Activated T-cell treated with anti-CD3 and anti-CD28 coated beads, Interleukin-2, amount 50 U/mL, for 1 hour (primary cell): Measurements from ENCODE around the gene SH3GL2.

Source experiments
- DNase-seq: peaks from one replicate; pipeline ENCODE4 v3.0.0-alpha.2; 2020

SH3GL2 gene

DNA sequence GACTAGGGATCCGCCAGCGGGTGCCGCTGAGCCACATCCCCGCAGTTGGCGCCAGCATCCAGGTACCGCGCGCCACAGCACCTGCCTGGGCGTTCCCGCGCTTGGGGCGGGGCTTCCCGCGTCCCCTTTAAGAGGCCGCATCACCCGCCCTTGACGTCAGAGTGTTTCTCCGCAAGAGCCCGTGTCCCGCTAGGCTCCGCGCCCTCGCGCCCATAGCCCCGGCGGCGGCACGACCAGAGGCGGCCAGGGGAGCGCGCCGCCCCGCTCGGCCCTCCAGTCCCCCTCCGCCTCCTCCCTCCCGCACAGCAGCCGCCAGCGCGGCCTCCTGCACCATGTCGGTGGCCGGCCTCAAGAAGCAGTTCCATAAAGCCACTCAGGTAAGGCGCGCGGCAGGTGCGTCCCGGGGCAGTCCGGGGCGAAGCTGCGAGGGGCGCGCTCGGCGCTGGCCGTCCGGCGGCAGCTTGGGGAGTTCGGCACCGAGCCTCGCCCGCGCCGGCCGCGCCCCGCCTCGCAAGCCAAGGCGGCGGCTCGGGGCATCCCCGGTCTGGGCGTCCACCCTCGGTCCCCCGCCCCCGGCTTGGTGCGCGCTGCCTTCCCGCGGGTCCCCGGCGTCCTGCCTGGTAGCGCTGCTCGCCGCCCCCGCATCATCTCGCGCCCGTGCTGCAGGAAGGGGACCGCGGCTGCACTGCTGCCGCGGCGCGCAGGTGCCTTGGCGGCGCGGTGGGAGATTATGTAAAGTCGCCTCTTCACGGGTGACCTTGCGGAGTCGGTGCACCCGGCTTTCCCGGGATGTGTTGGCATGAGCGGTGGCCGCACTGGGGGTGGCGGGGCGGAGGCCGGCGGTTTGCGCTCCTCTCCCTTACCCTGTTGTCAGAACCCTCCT lies at the start of gene SH3GL2:
SH3GL2 (plus strand) TSS at position 156 of the 883 bp plus-strand sequence.
- DNase-seq: no peak

DNA sequence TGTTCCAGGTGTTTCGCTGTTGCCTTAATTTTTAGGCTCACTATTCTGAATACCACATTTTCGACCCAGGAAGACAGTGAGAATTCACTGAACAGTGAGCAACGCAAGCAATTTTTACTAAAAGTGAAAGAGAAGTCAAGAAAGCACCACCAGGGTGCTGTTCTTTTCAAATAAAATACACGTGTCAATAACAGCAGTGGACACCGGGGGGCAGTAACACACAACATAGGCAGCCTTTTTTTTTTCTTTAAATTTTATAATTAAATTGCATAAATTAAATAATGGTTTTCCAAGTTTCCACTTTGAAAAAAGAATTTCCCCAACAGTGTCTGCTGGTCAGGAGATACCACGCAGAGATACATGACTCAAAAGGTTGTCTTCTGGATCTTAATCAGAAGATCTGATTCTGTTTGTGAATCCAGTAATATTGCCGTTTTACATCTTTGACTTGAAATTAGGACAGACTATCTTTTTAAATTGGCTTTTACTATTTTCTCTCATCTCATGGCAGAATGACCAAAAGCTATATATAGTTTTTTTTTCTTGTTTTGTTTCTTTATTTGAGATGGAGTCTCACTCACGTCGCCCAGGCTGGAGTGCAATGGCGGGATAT lies 47.1 kb upstream of the SH3GL2 start:
- no peak for DNase-seq

DNA sequence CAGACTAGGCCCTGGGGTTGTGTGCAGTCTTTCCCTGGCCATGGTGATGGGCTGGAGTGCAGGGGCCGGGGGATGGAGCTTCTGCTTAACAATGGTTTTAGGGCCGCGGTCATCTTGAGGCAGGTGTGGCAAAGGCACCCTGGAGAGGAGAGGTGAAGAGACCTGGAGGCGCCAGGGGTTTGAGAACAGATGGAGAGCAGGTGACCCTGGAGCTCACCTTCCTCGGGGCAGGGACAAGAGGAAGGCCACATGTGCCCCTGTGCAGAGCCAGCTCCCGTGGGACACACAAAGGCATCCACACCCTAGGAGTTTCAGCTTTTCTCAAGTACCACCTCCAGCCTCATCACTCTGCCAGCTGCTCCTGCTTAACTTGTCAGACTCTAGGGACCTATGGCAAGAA lies 46.4 kb upstream of the SH3GL2 start:
- no peak for DNase-seq

DNA sequence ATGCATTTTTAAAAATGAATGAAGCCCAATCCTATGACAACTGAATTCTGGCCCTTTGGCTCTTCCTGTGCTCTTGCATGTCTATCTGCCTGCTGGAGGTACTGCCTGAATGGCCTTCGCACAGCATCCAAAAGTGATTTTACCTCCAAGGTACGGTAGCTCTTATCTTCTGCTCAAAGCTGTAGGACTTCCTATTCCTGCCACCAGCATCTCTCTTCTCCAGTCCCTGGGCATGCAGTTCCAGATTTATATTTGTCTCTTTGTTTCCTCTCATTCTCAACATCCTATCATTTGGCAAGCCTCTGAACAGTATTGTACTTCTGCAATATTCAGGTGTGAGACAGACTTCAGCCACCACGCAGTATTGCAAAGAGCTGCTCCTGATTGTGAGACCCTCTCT lies 43.7 kb upstream of the SH3GL2 start:
- DNase-seq: no peak

DNA sequence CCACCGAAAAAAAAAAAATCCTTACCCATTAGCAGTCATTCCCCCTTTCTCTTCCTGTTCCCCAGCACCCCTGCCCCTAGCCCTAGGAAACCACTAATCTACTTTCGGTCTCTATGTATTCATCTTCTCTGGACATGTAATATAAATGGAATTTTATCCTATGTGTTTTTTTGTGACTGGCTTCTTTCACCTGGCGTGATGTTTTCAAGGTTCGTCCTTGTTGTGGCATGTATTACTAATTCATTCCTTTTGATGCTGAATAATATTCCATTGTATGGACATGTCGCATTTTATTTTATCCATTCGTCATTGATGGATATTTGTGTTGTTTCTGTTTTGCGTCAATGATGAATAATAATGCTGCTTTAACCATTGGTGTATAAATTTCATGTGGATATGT lies 42.8 kb upstream of the SH3GL2 start:
- DNase-seq: no peak

DNA sequence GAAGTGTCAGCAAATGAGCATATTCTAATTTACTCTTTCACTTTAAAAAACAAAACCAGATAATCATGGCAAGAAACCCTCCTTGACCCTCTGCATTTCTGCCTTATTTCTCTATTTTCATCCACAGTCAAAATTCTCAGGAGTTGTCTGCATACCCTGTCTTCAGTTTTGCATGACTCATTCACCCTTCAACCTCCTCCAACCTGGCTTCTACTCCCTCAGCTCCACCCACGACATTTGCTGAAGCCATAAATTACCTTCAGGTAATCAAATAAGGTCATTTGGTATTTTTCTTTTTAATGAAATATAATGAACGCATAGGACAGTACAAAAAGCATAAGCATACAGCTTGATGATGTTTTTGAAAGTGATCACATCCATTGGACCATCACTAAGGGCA lies 27.8 kb upstream of the SH3GL2 start:
- DNase-seq: no peak

DNA sequence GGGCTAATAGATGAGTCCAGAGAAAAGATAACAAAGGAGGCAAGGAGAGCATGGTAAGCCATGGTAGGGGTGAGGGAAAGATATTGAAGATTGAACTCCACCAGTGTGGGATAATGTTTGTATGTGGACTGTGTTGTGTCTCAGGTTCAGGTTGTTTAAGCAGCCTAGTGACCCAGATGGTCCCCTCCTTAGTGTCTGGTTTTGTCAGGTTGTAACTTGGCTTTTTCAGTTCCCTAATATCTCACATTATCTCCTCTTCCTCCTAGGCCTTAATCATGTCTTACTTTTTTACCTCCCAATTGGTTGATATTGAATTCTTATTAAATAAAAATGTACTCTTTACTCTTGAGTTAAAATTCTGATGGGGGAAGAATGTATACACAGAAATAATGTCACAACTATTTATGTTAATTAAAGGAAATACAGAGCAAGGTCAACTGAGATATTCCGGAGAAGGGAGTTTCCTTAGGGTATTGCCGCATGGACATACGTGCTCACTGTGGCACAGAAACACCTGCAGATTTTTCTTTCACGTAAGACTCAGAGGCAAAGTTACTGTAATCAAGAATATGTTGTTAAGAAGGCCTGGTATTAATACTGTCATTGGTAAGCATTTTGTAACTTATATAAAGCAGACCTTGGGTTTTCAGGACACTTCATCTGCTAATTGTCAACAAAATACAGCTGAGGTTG lies 23.4 kb upstream of the SH3GL2 start:
- no peak for DNase-seq

DNA sequence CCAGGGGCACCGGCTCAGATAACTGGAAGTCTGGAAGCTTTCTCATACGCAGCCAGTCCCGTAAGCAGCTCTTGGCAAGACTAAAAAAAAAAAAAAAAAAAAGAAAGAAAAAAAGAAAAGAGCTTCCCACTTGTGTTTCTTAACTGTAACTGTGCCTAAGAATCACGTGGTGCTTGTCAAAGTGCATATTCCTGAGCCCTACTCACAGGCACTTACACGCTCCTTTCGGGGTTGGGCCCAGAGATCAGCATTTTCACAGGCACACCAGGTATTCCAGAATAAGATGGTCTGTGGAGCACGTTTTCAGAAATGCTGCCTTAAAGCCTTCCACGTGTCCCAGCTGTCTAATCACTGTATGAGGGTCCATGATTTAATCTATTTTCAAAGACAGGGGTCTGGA lies 22.6 kb upstream of the SH3GL2 start:
- no peak for DNase-seq

DNA sequence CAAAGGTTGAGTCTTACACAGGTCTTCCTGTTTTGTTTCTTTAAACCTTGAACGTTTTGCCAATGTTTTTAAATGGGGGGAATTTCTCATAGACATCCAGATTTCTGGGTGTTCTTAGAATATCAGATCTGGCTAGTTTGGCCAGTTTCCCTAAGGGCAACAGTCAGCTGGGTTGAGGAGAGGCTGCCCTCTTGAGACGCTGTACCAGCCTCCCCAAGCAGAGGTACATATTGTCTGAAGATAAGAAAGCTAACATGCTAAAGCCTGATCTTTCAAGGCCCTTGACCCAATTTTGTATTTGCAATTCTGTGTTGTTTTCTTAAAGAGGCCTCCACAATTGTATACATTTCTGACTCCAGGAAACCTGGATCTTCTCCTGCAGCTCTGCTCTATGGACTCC lies 21.9 kb upstream of the SH3GL2 start:
- no peak for DNase-seq

DNA sequence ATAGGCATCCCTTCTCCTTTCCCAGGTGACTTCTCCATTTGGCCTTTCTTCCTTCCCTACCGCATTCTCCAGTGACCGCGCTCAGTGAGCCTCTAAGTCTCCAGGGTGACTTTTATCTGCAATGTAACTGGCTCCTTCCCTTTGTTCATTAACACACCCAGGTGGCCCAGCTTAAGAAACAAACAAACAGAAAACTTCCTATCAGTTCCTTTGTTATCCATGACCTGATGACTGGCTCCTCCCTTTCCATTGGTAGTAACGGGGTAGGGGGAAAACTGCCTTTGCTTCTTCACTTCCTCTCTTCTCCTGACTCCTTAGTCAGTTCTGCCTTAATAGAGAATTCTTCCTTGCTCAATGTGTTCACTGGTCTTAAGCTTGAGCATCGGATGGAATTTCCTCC lies 7.0 kb upstream of the SH3GL2 start:
- DNase-seq: no peak

DNA sequence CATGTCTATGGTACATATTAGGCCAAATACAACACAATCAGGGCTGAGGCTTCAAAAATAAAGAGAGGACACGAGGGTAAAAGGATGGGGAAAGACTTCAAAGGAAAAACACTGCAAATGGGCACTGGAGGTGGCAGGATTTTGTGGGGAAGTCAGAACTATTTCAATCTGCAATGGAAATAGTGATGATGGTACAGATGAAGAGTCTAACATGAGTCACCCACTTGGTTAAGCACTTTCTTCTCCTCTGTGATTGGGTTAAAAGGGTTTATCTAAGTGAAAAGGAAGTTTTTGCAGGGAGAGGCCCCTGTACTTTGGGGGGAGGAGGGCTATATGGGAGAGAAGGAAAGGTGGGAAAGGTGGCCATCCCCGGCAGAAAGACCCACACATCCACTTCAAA lies 4.5 kb upstream of the SH3GL2 start:
- DNase-seq: no peak

DNA sequence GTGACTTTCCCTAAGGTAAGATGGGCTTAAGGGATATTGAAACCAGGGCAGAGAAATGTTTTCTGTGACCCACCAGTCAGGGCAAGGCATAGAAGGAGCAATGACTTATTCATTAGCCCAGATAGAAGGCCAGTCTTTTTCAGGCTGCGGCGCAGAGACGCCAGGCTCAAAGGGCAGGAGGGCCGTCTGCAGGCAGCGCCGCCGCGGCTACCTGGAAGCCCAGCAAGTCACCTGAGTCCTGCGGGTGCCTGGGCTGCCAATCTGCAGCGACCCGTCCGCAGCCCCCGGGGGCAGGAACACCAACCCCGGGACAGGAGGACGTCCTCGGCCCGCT lies 322 bp upstream of the SH3GL2 start:
- DNase-seq: no peak

DNA sequence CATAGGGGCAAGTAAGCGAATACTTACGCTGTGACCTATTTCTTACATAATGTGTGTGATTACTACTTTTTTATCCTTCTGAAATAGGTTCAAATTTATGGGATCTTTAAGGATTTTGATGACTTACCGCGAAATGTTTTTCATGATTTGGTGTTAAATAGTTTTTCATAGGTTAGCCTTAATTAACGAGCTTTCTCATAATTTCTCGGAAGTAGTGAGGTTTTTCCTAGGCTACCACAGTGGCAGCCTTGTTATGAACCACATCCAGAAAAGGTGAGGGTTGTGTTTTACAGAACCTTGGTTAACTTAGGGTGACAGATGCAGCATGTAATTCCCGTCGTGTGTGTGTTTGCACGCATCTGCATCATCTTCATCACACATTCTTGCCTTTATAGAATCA lies 1.3 kb downstream of the SH3GL2 start:
- DNase-seq: no peak

DNA sequence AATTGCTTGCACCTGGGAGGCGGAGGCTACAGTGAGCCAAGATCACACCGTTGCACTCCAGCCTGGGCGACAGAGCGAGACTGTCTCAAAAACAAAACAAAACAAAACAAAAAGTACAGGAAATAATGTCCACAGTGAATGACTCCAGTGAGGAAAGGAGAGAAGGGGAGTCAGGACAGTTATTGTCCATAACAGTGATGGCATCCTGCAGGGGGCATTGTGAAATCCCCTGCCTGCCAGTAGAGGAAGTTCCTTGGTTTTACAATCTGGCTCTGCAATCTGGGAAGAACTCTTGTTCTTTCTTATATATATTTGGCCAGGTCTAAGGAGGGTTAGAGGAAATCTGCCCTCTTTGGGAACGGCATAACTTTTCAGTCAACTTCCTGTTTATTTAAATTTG lies 8.2 kb downstream of the SH3GL2 start:
- DNase-seq: no peak

DNA sequence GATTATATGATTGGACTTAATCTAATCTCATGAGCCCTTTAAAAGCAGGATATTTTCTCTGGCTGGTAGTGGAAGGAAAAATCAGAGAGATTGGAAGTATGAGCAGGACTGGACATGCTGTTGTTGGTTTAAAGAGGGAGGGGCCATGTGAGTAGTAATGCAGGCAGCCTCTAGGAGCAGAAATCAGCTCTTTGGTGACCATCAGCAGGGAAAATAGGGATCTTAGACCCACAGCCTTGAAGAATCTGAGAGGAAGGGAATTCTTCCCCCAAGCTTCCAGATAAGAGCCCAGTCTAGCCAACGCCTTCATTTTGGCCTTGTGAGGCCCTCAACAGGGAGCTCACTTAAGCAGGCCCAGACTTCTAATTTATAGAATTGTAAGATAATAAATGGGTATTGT lies 9.5 kb downstream of the SH3GL2 start:
- DNase-seq: no peak

DNA sequence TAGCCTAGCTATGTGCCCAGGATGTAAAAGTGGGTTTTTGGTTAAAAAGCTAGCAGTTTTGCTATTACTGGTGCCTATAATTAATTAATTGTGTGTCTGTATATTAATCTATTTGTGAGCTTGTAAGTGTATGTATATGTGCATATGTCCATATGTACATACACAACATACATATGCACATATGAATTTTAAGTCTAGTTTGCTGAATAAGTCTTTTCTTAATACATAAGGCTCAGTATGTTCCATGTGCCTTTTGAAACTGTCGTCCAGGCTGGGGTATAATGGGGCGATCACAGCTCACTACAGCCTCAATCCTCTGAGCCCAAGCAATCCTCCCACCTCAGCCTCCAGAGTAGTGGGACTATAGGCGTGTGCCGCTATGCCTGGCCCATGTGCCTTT lies 10.1 kb downstream of the SH3GL2 start:
- DNase-seq: no peak

DNA sequence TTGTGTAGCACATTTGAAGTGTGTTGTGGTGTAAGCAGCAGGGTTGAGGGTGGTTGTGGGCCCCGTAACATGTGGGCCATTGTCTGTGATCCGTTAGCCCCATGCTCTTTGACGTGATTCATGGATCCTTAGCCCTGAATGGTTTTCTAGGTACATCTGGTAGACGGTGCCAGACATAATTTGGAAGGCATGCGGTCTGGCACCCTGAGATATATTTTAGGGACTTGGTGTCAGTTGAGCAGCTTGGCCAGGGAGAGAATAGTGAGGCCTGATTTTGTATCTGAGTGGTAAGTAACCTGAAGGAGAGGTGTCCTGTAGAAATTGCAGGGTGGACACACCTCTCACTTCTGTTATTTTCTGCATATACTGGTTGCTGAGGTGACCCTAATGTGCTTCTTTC lies 10.9 kb downstream of the SH3GL2 start:
- no peak for DNase-seq

DNA sequence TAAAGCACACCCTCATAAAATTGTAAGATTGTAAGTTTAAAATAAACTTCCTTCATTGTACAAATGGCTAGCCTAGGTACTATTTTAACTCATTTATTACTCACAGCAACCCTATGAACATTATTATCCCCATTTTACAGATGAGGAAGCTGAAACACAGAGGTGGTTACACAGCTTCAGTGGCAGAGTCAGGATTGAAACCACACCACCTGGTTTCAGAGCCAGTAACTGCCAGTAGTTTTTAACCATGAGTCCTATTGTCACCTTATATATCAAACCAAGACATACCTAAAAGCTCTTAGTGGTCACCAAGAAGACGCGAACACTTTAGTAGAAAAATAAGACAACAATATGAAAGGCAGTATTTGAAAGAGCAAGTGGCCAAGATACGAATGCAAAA lies 16.1 kb downstream of the SH3GL2 start:
- no peak for DNase-seq

DNA sequence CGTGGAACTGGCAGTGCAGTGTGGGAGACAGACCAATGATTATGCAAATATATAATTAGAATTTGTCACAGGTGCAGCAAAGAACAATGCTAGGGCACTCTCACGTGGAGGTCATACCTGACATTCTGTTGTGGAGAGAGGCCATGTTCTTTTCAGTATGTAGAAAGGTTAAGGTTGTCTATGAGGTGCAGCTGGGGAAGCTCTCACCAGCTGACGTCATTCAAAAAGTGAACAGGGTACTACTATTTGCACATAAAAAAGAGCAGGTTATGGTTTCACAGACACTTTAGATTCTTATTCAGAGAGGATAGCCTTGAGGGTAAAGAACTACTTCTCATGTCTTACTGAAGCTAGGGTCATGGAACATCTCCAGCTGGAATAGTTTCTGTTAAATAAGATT lies 19.1 kb downstream of the SH3GL2 start:
- DNase-seq: no peak

DNA sequence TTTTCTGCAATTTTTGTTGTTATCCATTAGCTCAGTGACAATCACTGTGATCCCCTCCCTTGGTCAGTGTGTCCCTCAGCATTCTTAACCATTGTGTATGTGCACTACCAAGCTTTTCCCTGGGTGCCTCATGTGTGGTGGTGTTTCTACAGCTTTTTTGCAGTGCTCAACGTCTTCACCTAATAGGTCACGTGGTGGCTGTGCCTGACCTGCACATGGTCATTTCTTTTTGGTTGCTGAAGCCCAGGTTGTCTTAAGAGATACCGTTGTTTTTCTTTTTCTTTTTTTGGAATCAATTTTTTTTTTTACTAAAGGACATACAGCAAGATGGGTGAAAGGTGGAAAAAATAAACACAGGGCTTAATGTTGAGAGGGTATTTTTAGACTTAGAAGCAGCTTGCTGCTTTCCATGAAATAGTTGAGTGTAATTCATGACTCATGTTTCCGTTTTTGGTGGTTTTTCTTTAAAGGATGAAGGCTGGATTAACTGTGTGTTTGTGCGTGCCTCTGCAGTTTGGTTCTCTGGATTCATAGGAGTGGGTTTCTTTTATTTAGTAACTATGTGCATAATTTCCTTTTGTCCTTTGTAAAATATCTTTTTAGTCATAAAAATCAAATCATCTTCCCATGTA lies 22.2 kb downstream of the SH3GL2 start:
- DNase-seq: no peak

DNA sequence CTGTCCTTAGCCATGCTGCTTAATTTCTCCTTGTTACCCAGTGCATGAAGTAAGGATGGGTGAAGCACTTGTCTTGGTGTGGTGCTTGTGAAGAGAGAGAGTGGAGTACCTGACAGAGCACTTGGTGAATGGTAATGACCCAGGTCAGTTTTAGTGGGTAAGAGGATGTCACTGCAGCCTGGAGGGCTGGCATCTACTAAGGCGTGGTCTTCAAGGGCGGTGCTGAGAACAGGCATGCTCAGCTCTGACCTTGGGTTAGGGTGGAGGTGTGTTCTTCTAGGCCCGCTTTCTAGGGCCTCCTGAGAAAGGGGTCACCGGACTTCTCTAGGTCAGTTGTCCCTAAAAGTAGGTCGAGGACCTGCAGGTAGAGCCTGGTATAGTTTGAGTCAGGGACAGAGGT lies 25.7 kb downstream of the SH3GL2 start:
- DNase-seq: no peak

DNA sequence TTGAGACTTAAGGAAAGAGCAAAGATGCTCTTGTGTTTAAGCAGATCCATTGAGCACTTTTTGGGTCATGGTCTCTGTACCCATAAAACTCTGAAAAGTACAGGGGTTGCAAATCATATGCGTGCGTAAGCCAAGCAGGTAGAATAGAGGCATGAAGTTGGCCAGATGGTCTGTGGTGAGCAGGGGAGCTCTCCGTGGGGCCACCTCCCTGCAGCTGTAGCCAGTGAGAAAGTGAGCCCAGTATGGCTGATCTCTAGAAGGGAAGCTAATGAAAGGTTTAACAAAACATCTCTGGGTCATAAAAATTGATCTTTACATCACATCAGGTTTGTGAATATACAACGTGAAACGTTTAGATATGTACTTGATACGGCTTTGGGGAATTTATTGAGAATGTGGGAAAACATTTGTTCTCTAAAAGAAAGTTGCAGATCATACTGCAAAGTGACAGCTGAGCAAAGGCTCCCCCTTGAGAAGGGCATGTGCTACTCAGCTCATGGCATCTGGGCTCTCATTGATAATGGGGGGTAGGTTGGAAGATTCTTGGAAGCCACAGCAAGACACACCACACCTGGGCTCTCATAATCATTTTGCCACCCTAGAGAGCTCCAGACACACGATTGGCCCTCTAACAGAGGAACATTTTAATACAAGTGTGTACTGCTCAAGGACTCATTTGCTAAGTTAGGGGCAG lies 30.6 kb downstream of the SH3GL2 start:
- DNase-seq: no peak

DNA sequence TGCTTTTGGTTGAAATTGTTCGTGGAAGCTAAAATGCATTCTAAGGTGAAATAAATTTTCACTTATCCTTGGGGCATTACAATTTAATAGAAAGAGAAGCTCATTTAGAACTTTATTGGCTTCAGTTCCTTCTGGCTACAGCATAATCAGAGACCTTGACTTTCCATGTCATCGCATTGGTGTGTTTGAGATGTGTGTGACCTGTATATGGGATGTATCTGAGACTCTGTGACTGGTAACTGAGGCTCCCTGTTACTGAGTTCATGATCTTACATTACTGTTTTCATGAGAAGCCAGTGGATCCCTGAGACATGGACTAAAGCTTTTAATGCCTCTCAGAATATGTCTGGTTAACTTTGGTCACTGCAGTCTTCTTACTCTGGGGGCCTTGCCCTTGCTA lies 32.5 kb downstream of the SH3GL2 start:
- no peak for DNase-seq
